IPS DF 4.7 (cell line): ENCODE results near the gene REPIN1.

ENCODE experiments used
- DNase-seq: peaks from one replicate; pipeline ENCODE4 v3.0.0-alpha.2; 2013; ENCODE audit warnings: low spot score; ENCODE audit errors: extremely low read depth

The REPIN1 gene

DNA sequence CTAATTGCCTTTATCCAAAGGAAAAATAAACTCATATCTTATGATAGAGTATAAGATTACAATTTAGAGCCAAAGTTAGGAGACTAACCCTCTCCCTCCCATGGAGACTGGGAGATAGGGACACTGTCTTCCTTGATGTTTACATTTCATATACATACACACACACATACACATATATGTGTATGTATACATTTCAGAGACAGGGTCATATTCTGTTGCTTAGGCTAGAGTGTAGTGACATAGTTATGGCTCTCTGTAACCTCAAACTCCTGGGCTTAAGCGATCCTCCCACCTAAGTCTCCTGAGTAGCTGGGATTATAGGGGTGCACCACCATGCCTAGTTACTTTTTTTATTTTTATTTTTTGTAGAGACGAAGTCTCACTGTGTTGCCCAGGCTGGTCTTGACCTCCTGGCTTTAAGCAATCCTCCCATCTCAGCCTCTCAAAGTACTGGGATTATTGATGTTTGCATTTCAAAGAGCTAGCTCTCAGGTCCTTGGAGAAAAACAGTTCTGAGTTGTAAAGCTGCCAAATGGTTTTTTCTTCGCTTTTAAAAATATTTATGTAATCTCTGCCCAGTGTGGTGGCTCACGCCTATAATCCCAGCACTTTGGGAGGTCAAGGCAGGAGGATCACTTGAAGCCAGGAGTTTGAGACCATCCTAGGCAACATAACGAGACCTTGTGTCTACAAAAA lies 8.1 kb upstream of the REPIN1 start:
- no peak for DNase-seq

DNA sequence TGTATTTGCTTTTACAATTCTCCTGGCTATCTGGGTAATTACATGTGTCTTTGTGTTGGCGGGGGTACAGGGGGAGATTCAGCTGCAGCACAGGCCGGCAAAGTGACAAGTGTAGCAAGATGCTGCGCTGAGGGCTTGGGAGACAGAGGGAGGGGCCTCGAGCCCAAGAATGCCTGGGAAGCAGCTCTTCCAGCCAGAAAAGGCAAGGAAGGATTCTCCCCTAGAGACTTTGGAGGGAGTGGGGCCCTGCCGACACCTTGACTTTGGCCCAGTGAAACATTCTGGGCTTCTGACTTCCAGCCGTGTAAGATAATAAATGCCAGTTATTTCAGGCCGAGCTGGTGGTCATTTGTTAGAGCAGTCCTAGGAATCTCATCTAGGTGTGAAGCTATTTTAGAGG lies 7.2 kb upstream of the REPIN1 start:
- no peak for DNase-seq

GRCh38 chr7:150361807-150362621 lies 6.6 kb upstream of the REPIN1 start:
- DNase-seq: no peak

GRCh38 chr7:150363370-150363769 lies 5.3 kb upstream of the REPIN1 start:
- no peak for DNase-seq

DNA sequence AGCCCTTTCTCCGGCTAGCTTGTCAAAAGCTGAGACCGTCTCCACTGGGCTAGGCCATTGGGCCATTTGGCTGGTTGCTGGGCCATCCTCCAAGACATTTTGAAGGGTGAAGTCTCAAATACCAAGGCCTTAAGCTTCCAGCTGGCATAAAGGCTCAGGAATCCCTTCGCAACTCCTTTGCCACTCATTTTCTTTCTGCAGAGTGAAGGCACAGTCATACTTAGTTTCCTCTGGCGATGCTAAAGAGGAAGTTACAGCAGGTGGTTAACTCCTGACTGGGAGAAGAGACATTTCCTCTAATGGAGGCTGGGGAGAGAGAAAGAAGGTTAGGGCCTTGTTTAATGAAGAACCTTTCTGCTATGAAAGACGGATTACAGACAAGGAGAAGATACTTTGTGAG lies 4.8 kb upstream of the REPIN1 start:
- no peak for DNase-seq

DNA sequence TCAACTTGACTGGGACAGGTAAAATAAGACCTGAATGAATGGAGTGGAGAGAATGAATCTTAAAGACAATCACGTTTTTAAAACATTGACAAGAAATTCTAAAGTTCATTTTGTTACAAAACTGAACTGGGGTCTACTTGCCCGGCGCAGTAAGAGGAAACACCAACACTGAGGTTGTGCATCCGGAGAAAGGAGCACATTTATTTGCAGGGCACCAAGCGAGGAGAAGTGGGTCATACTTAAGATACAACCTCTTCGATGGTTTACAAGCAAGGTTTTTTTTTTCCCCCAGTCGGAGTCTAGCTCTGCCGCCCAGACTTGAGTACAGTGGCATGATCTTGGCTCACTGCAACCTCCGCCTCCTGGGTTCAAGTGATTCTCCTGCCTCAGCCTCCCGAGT lies 3.4 kb upstream of the REPIN1 start:
- DNase-seq: no peak

GRCh38 chr7:150365673-150366398 lies 2.8 kb upstream of the REPIN1 start:
- DNase-seq: no peak

DNA sequence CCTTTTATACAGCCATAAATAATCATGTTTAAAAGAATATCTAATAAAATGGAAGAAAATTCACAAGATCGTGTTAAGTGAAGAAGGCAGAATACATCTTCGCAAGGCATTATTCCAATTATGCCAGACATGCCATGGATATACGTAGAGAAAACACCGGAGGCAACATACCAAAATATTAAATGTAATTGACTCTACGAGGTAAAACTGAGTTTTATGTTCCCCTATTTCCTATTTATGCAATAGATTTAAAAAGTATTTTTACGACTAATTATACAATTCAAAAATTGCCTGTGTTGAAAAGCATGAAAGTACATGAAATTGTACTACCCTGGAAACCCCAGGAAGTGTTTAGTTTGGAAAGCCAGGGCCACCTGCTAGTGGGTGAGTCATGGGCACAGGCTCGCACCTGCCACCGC lies 936 bp upstream of the REPIN1 start:
- DNase-seq: no peak

DNA sequence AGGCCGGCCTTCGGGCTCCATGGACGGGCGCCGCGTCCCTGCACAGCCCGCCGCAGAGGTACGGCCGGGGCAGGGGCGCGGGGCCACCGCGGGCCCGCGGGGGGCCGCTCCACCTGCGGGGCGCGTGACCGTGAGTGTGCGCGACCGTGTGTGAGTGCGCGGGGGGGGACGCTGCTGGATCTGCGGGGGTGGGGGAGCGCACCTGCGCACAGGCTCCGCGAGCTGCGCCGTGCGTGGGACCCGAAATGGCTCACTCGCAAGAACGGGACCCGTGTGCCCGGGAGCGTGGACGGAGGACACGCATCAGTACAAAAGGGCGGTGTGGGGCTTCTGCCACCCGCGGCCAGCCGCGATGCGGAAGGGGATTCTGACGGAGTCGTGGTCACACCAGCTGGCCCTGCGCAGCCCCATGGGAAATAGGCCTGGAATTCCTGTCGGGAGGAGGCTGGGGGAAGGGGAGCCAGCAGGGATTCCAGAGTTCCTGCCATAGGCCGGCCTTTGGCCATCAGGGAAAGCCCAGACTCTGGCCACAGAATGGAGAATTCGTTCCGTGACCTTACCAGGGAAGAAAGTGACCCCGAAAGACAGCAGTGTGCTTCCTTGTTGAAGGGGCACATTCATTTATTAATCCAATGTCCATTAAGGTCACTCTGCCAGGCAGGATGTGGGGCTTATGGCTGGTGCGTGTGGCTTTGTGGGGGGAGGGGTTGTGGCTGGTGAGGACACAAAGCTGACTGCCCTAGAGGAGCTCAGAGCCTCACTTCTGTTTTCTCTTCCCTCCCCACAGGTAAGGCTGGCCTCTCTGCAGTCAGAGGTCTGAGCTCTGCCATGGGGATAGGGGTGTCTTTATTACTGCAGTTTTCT lies 494 bp downstream of the REPIN1 start:
- no peak for DNase-seq

GRCh38 chr7:150369748-150370501 lies 1.3 kb downstream of the REPIN1 start:
- no peak for DNase-seq

DNA sequence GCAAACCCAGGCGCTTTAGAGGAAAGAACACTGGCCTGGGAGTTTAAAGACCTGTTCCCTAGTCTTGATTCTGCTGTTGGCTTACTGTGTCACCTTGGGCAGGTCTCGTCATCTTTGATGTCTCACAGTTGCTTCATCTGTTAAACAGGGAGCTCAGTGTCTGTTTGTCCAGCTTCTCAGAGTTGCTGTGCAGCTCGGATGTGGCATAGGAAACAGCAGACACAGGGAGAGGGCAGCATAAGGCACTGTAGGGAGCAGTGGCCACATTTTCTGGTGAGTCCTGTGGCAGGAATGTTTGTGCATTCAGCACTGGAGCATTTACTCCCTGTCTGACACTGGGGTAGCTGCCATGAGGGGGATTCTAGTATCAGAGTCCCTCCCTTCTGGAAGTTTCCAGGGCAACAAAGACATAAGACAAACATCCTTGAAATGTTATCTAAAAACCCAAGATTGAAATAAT lies 2.0 kb downstream of the REPIN1 start:
- no peak for DNase-seq

DNA sequence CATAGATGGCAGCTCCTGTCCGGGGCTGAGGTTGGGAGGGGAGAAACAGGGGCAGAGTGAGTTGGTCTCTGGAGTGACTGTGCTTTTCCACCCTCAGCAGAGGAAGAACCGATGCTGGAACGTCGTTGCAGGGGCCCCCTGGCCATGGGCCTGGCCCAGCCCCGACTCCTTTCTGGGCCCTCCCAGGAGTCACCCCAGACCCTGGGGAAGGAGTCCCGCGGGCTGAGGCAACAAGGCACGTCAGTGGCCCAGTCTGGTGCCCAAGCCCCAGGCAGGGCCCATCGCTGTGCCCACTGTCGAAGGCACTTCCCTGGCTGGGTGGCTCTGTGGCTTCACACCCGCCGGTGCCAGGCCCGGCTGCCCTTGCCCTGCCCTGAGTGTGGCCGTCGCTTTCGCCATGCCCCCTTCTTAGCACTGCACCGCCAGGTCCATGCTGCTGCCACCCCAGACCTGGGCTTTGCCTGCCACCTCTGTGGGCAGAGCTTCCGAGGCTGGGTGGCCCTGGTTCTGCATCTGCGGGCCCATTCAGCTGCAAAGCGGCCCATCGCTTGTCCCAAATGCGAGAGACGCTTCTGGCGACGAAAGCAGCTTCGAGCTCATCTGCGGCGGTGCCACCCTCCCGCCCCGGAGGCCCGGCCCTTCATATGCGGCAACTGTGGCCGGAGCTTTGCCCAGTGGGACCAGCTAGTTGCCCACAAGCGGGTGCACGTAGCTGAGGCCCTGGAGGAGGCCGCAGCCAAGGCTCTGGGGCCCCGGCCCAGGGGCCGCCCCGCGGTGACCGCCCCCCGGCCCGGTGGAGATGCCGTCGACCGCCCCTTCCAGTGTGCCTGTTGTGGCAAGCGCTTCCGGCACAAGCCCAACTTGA lies 2.7 kb downstream of the REPIN1 start:
- DNase-seq: no peak

GRCh38 chr7:150371996-150372270 lies 3.3 kb downstream of the REPIN1 start:
- no peak for DNase-seq

DNA sequence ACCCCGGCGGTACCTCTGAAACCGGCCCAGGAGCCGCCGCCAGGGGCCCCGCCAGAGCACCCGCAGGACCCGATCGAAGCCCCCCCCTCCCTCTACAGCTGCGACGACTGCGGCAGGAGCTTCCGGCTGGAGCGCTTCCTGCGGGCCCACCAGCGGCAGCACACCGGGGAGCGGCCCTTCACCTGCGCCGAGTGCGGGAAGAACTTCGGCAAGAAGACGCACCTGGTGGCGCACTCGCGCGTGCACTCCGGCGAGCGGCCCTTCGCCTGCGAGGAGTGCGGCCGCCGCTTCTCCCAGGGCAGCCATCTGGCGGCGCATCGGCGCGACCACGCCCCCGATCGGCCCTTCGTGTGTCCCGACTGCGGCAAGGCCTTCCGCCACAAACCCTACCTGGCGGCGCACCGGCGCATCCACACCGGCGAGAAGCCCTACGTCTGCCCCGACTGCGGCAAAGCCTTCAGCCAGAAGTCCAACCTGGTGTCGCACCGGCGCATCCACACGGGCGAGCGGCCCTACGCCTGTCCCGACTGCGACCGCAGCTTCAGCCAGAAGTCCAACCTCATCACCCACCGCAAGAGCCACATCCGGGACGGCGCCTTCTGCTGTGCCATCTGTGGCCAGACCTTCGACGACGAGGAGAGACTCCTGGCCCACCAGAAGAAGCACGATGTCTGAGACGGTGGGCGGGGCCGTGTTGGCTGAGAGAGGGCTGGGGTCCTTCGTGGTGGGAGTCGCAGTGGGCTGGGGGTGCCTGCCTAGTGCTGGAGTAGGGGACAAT lies 3.8 kb downstream of the REPIN1 start:
- DNase-seq: no peak

- DNase-seq: no peak
Measured at GRCh38 chr7:150373049-150373801, 4.6 kb downstream of the REPIN1 start.

GRCh38 chr7:150374026-150374425 lies 5.4 kb downstream of the REPIN1 start:
- DNase-seq: no peak

GRCh38 chr7:150374472-150374871 lies 5.8 kb downstream of the REPIN1 start:
- no peak for DNase-seq
